Vagina (tissue), 2 donors: ENCODE measurements around the gene IL13RA1.
"Not testable (repeated sequence)": the region's sequence is repeated elsewhere in the genome, so short reads cannot be mapped to it uniquely, and the experiment has no call there.

Experiments used
- CTCF ChIP-seq, 3 experiments: fragments of 450-650 bp in 2 of 3; fragments of 200-600 bp in 1 of 3; sonication (generic) in 1 of 3; IDR thresholded peaks; one replicate each; pipeline ENCODE4 v1.5.1; 2017 to 2019; ENCODE audit warnings: antibody characterized with exemption in 3 of 3, mild to moderate bottlenecking in 2 of 3, moderate library complexity in 2 of 3
- POLR2A ChIP-seq, 2 donors: fragments of 450-650 bp; IDR thresholded peaks; one replicate each; pipeline ENCODE4 v1.6.1; 2017; ENCODE audit warnings: antibody characterized with exemption in 2 of 2, mild to moderate bottlenecking in 2 of 2, moderate library complexity in 2 of 2

- TF ChIP-seq CTCF, POLR2A (IDR thresholded peaks at IDR 0.05): not testable (repeated sequence)
Measured at GRCh38 chrX:118817257-118817656, 89.9 kb downstream of the IL13RA1 start.
